SK-N-SH (cell line): Measurements from ENCODE around the gene RNLS. TPM values are rescaled to one million over a fixed set of nuclear protein-coding genes. Genes with fewer than 3 reads are reported as not detected.

Source experiments
- CTCF ChIA-PET: fragments of 300-600, 350-600 bp; formaldehyde crosslinking; extraction: SDS; loops from one replicate; lab custom pipeline; 2021; lab: Yijun Ruan, JAX
- POLR2A ChIA-PET: fragments of 350-600 bp; sonication (Branson Sonifier 250); formaldehyde crosslinking; extraction: SDS; loops from one replicate; lab custom pipeline; 2020; ENCODE audit warnings: antibody characterized with exemption, inconsistent platforms; lab: Yijun Ruan, JAX
- DNase-seq: peaks from one replicate; pipeline ENCODE4 v3.0.0; 2012
- H2AFZ ChIP-seq: fragments of 200-600 bp; sonication (generic); 2 replicates; pipeline ENCODE4 v1.8.1; 2016; ENCODE audit warnings: antibody characterized with exemption, mild to moderate bottlenecking, low read depth
- H3F3A ChIP-seq: fragments of 200-600 bp; sonication (generic); replicated peaks from 2 replicates; pipeline ENCODE3; 2016; ENCODE audit warnings: antibody characterized with exemption, mild to moderate bottlenecking; ENCODE audit not compliant: insufficient read depth
- H3K27ac ChIP-seq, 2 experiments: fragments of 200-500 bp in 1 of 2; fragments of 200-600 bp in 1 of 2; sonication (Bioruptor generic) in 1 of 2; sonication (generic), shearing (Covaris generic) in 1 of 2; 2 replicates each; pipeline versions ENCODE4 v1.5.1 to v1.6.1; 2014 to 2016; ENCODE audit warnings: low read depth in 2 of 2, inconsistent platforms in 1 of 2, low read length in 1 of 2, mild to moderate bottlenecking in 1 of 2, mixed read lengths in 1 of 2
- H3K27me3 ChIP-seq: fragments of 200-600 bp; sonication (generic), shearing (Covaris generic); 2 replicates; pipeline ENCODE4 v1.6.1; 2016; ENCODE audit warnings: mixed run types; ENCODE audit not compliant: insufficient read depth
- H3K36me3 ChIP-seq, 2 experiments: fragments of 200-500 bp in 1 of 2; fragments of 200-600 bp in 1 of 2; sonication (Bioruptor generic) in 1 of 2; sonication (generic) in 1 of 2; replicated peaks in 1 of 2; 2 replicates each; pipeline versions ENCODE3 to v1.5.1; 2014 to 2016; ENCODE audit warnings: low read length in 1 of 2, mild to moderate bottlenecking in 1 of 2; ENCODE audit not compliant: insufficient read depth in 2 of 2, control insufficient read depth in 1 of 2
- H3K4me1 ChIP-seq, 2 experiments: fragments of 200-500 bp in 1 of 2; fragments of 200-600 bp in 1 of 2; sonication (Bioruptor generic) in 1 of 2; sonication (generic), shearing (Covaris generic) in 1 of 2; 2 replicates each; pipeline versions ENCODE4 v1.5.1 to v1.6.1; 2014 to 2016; ENCODE audit warnings: low read depth in 1 of 2, low read length in 1 of 2, mixed run types in 1 of 2; ENCODE audit not compliant: insufficient read depth in 2 of 2, control insufficient read depth in 1 of 2
- H3K4me2 ChIP-seq: fragments of 200-600 bp; sonication (generic), shearing (Covaris generic); 2 replicates; pipeline ENCODE4 v1.6.1; 2017; ENCODE audit warnings: mixed run types
- H3K4me3 ChIP-seq, 2 experiments: fragments of 200-500 bp in 1 of 2; fragments of 200-600 bp in 1 of 2; sonication (Bioruptor generic) in 1 of 2; sonication (generic), shearing (Covaris generic) in 1 of 2; 2 replicates each; pipeline versions ENCODE4 v1.5.1 to v1.8.1; 2014 to 2016; ENCODE audit warnings: low read depth in 2 of 2, inconsistent platforms in 1 of 2, low read length in 1 of 2, mild to moderate bottlenecking in 1 of 2, mixed read lengths in 1 of 2, moderate library complexity in 1 of 2
- H3K79me2 ChIP-seq: fragments of 200-600 bp; sonication (generic); 2 replicates; pipeline ENCODE4 v1.8.1; 2017; ENCODE audit warnings: mild to moderate bottlenecking; ENCODE audit not compliant: insufficient read depth
- H3K9ac ChIP-seq: fragments of 200-600 bp; sonication (generic); 2 replicates; pipeline ENCODE4 v1.6.1; 2017; ENCODE audit warnings: mixed run types
- H3K9me2 ChIP-seq: fragments of 200-600 bp; sonication (generic); 2 replicates; pipeline ENCODE4 v1.6.1; 2017; ENCODE audit warnings: mixed run types
- H3K9me3 ChIP-seq: fragments of 200-600 bp; sonication (generic); 2 replicates; pipeline ENCODE4 v1.6.1; 2017; ENCODE audit warnings: mixed run types, mild to moderate bottlenecking, moderate library complexity
- H4K20me1 ChIP-seq: fragments of 200-600 bp; sonication (generic); 2 replicates; pipeline ENCODE4 v1.6.1; 2017; ENCODE audit warnings: mild to moderate bottlenecking, mixed run types; ENCODE audit not compliant: insufficient read depth
- ELF1 ChIP-seq: IDR thresholded peaks from 2 replicates; pipeline ENCODE4 v1.4.0; 2012
- EP300 ChIP-seq, 2 experiments: IDR thresholded peaks; 2 replicates each; pipeline versions ENCODE4 v1.4.0 to v1.6.1; 2012; ENCODE audit warnings: borderline replicate concordance in 1 of 2, low read depth in 1 of 2, low read length in 1 of 2
- FOSL2 ChIP-seq: IDR thresholded peaks from 2 replicates; pipeline ENCODE4 v1.4.0; 2012; ENCODE audit warnings: low read depth, mild to moderate bottlenecking, moderate library complexity, borderline replicate concordance
- FOXM1 ChIP-seq: IDR thresholded peaks from 2 replicates; pipeline ENCODE4 v1.4.0; 2012; ENCODE audit warnings: low read depth, mild to moderate bottlenecking
- GABPA ChIP-seq: IDR thresholded peaks from 2 replicates; pipeline ENCODE4 v1.4.0; 2012; ENCODE audit warnings: low read depth, mild to moderate bottlenecking
- GATA2 ChIP-seq: sonication (generic); formaldehyde crosslinking; IDR thresholded peaks from 2 replicates; pipeline ENCODE4 v1.5.0; 2020; ENCODE audit warnings: mild to moderate bottlenecking, missing genetic modification reagents
- MEF2A ChIP-seq: IDR thresholded peaks from 2 replicates; pipeline ENCODE4 v1.4.0; 2012; ENCODE audit warnings: low read depth, borderline replicate concordance
- MXI1 ChIP-seq: IDR thresholded peaks from 2 replicates; pipeline ENCODE4 v1.6.1; 2012; ENCODE audit warnings: mild to moderate bottlenecking, low read depth, low read length, improper control_type of control experiment
- NRF1 ChIP-seq: IDR thresholded peaks from 2 replicates; pipeline ENCODE4 v1.6.1; 2012; ENCODE audit warnings: low read depth, mild to moderate bottlenecking, low read length
- RAD21 ChIP-seq: IDR thresholded peaks from 2 replicates; pipeline ENCODE4 v1.6.1; 2012; ENCODE audit warnings: mild to moderate bottlenecking, low read length
- RCOR1 ChIP-seq: fragments of 150-350 bp; IDR thresholded peaks from 2 replicates; pipeline ENCODE4 v1.6.1; 2017; ENCODE audit warnings: antibody characterized with exemption, low read length
- RFX5 ChIP-seq: IDR thresholded peaks from 2 replicates; pipeline ENCODE4 v1.6.1; 2012; ENCODE audit warnings: mild to moderate bottlenecking, improper control_type of control experiment, low read length
- RXRA ChIP-seq: IDR thresholded peaks from 2 replicates; pipeline ENCODE4 v1.4.0; 2012; ENCODE audit warnings: low read depth, mild to moderate bottlenecking, borderline replicate concordance
- SIN3A ChIP-seq: IDR thresholded peaks from 2 replicates; pipeline ENCODE4 v1.6.1; 2012; ENCODE audit warnings: low read depth, mild to moderate bottlenecking, low read length, moderate library complexity, borderline replicate concordance
- SMC3 ChIP-seq: IDR thresholded peaks from 2 replicates; pipeline ENCODE4 v1.6.1; 2012; ENCODE audit warnings: low read depth, low read length, improper control_type of control experiment
- TAF1 ChIP-seq: IDR thresholded peaks from 2 replicates; pipeline ENCODE4 v1.6.1; 2012; ENCODE audit warnings: low read depth, mild to moderate bottlenecking, low read length, moderate library complexity, borderline replicate concordance
- TCF12 ChIP-seq: IDR thresholded peaks from 2 replicates; pipeline ENCODE4 v1.4.0; 2012
- TEAD4 ChIP-seq: IDR thresholded peaks from 2 replicates; pipeline ENCODE4 v1.4.0; 2012; ENCODE audit warnings: mild to moderate bottlenecking, borderline replicate concordance; ENCODE audit not compliant: insufficient read depth
- YY1 ChIP-seq: IDR thresholded peaks from 2 replicates; pipeline ENCODE4 v1.4.0; 2012; ENCODE audit warnings: low read depth, mild to moderate bottlenecking
- WGBS: methylation state at CpG from one replicate; pipeline ENCODE4 v1.1.6; 2017; ENCODE audit warnings: low lambda C conversion rate; 5-methylcytosine and 5-hydroxymethylcytosine counted together
- polyA plus RNA-seq, 3 experiments: library from polyadenylated mRNA; depleted of rRNA; stranded (reverse); fragments of >200 nt; gene quantifications; 2 replicates each; pipeline ENCODE4 v1.2.3, GENCODE V29; 2012
- TF ChIP-seq, protein P1 (sequence below): IDR thresholded peaks from 2 replicates; pipeline ENCODE4 v1.4.0; 2012; ENCODE audit warnings: low read depth
- TF ChIP-seq, protein P2 (sequence below): IDR thresholded peaks from 2 replicates; pipeline ENCODE4; 2012
- TF ChIP-seq, protein P3 (sequence below): IDR thresholded peaks from 2 replicates; pipeline ENCODE4 v1.4.0; 2012; ENCODE audit warnings: low read depth, borderline replicate concordance
- TF ChIP-seq, protein P4 (sequence below): fragments of 150-350 bp; IDR thresholded peaks from 2 replicates; pipeline ENCODE4 v1.6.1; 2016; ENCODE audit warnings: mild to moderate bottlenecking, low read depth, low read length

RNLS gene
- polyA plus RNA-seq, 1 of the 3 experiments (the other 2 are of a cell fraction) = not detected

DNA sequence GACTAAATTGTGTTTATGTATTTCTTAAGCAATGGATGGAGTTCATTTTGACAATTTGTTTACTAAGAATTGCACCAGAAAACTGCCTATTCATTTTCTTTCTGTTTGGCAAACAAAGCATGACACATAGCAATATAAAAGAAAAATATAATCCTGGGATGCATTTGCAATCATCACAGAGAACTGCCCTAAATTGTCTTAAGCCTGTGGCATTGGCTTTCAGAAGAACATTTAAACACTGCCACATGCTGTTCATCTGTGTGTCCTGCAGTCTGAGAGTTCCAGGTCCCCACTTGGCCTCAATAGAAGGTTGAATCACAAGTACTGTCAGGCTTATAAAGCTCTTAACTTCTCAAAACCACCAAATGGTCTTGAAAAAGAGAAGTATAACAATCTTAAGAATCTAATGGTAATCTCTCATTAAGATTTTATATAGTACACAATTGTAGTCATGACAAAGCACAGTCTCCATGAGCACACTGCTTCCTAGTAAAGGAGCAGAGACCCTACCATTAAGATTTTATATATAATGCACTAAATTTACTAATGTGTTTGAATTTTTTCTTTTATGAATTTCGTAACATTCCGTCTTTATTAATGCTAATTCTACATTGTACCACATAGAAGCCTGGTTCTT, 29.9 kb downstream of the RNLS start (continued):
- TF ChIP-seq TEAD4 (no peak), YY1 (no peak), FOSL2 (no peak), RXRA (no peak), SIN3A (no peak), MXI1 (no peak), EP300 (IDR thresholded peaks at IDR 0.05; ENCODE audit: borderline replicate concordance in 1 of 2, low read depth in 1 of 2, low read length in 1 of 2) (no peak), SMC3 (peak; percentile 96), ELF1 (no peak)
- TF ChIP-seq, protein P1, sequence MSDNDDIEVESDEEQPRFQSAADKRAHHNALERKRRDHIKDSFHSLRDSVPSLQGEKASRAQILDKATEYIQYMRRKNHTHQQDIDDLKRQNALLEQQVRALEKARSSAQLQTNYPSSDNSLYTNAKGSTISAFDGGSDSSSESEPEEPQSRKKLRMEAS = no peak
- TF ChIP-seq, protein P2, sequence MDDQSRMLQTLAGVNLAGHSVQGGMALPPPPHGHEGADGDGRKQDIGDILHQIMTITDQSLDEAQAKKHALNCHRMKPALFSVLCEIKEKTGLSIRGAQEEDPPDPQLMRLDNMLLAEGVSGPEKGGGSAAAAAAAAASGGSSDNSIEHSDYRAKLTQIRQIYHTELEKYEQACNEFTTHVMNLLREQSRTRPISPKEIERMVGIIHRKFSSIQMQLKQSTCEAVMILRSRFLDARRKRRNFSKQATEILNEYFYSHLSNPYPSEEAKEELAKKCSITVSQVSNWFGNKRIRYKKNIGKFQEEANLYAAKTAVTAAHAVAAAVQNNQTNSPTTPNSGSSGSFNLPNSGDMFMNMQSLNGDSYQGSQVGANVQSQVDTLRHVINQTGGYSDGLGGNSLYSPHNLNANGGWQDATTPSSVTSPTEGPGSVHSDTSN = no peak
- TF ChIP-seq, protein P3, sequence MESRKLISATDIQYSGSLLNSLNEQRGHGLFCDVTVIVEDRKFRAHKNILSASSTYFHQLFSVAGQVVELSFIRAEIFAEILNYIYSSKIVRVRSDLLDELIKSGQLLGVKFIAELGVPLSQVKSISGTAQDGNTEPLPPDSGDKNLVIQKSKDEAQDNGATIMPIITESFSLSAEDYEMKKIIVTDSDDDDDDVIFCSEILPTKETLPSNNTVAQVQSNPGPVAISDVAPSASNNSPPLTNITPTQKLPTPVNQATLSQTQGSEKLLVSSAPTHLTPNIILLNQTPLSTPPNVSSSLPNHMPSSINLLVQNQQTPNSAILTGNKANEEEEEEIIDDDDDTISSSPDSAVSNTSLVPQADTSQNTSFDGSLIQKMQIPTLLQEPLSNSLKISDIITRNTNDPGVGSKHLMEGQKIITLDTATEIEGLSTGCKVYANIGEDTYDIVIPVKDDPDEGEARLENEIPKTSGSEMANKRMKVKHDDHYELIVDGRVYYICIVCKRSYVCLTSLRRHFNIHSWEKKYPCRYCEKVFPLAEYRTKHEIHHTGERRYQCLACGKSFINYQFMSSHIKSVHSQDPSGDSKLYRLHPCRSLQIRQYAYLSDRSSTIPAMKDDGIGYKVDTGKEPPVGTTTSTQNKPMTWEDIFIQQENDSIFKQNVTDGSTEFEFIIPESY = no peak

DNA sequence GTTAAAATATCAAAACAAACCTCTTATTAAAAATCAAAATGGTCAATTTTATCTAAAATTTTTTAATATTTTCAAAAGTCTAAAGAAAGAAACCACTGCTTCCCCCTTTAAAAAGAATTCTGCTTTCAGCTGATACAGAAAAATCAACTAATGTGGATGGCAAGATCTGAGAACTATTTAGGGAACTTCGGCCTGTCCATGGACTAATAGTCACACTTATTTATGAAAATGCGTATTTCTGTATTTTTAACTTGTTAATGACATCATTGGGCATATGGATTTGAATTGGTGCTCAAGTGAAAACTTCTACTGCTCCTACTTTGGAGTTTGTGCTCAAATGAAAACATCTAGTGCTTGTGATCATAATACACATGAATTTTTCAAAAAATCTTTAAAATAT, 31.9 kb downstream of the RNLS start:
- no peak overlapping the region for H2AFZ ChIP-seq
- TF ChIP-seq GATA2 (CRISPR knock-in tag) = no peak
- no peak for TF ChIP-seq FOSL2
- no peak for TF ChIP-seq RCOR1
- TF ChIP-seq NRF1 = no peak
- no peak for TF ChIP-seq FOXM1
- TF ChIP-seq, protein P4, sequence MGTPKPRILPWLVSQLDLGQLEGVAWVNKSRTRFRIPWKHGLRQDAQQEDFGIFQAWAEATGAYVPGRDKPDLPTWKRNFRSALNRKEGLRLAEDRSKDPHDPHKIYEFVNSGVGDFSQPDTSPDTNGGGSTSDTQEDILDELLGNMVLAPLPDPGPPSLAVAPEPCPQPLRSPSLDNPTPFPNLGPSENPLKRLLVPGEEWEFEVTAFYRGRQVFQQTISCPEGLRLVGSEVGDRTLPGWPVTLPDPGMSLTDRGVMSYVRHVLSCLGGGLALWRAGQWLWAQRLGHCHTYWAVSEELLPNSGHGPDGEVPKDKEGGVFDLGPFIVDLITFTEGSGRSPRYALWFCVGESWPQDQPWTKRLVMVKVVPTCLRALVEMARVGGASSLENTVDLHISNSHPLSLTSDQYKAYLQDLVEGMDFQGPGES = no peak
- TF ChIP-seq TCF12 = no peak
- no peak for TF ChIP-seq MXI1
- TF ChIP-seq RFX5 = no peak
- TF ChIP-seq EP300 (IDR thresholded peaks at IDR 0.05; ENCODE audit: borderline replicate concordance in 1 of 2, low read depth in 1 of 2, low read length in 1 of 2) = no peak
- TF ChIP-seq MEF2A = no peak
- TF ChIP-seq RAD21 = no peak
- TF ChIP-seq, protein P2 = no peak
- TF ChIP-seq TAF1 = no peak
- no peak for TF ChIP-seq GABPA
- ChIA-PET POLR2A (interaction anchor here (1.0 kb wide), 1 partner anchor 308 kb away, joined by 3 read pairs; no protein-coding TSS in a partner anchor), CTCF (interaction anchor here (0.8 to 5.2 kb wide), 3 partner anchors 13 to 701 kb away, joined by 3 to 57 read pairs (median 55); no protein-coding TSS in a partner anchor)
- H4K20me1 ChIP-seq = no peaks in the 10 kb centered on the region
- H3K36me3 ChIP-seq = no peaks in the 10 kb centered on the region
- no peak overlapping the region for H3K27ac ChIP-seq
- H3K79me2 ChIP-seq = no peaks in the 10 kb centered on the region
- H3K9me2 ChIP-seq = no peaks in the 10 kb centered on the region
- peaks cover 0 to 8% of the 10 kb centered on the region in 2 experiments; a peak in 1 of 4 replicates for H3K4me1 ChIP-seq
- H3F3A ChIP-seq = no peaks in the 10 kb centered on the region
- no peaks in the 10 kb centered on the region for H3K27me3 ChIP-seq
- no peak for DNase-seq
- WGBS = 92% methylated on average over 2 of the region's 2 CpGs
- no peak overlapping the region for H3K4me3 ChIP-seq
- H3K9me3 ChIP-seq = no peaks in the 10 kb centered on the region
- H3K9ac ChIP-seq = no peak overlapping the region
- H3K4me2 ChIP-seq = no peak overlapping the region
